ENCODE results near the gene CDK2AP2. TPM values are rescaled to one million over a fixed set of nuclear protein-coding genes. Genes with fewer than 3 reads are reported as not detected.

CDK2AP2 gene
- polyA plus RNA-seq, 1 experiment: 11.7 TPM

DNA sequence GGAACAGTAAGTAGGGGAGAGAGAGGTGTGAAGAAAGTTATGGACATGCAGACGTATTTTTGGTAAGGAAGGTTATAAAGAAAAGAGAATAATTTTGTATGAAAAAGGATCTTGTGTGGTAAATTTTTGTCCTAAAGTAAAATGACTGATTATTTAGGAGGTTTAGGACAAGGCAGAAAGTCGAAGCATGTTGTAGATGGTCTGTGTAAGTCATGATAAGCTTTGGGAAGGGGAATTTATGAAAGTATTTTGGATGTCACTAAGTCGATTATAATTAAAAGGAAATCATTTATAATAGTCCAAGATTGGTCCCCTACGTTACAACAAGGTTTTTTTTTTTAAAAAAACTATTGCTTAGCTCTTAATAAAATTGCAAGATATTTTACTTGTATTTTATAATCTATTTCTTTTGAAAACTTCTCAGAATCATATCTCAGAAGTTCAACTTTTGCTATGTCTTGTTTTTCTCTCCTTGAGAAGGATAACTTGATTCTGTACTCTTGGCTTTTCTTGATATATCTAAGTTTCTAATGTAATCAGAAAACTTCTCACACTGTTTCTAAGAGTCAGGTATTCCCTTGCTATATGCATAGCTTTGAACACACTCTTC lies 26.2 kb upstream of the CDK2AP2 start:
- ChIA-PET POLR2A (no interaction called here), CTCF (no interaction called here)
- Histone ChIP-seq H3K9me3 (ENCODE audit: control insufficient read depth, insufficient read depth, low read length) (peaks cover 10% of the 10 kb centered on the region), H3K27ac (ENCODE audit: low read depth, low read length) (no peak overlapping the region), H3K27me3 (ENCODE audit: control insufficient read depth, insufficient read depth, low read length) (peaks cover 8% of the 10 kb centered on the region), H3K4me3 (ENCODE audit: low read depth, low read length) (no peak overlapping the region)
- no peak for DNase-seq (ENCODE audit: low read depth, low spot score)
- no peak for TF ChIP-seq CTCF (IDR thresholded peaks at IDR 0.05; ENCODE audit: low read depth, low read length)

GRCh38 chr11:67532889-67533288 lies 24.9 kb upstream of the CDK2AP2 start:
- H3K27me3 ChIP-seq (ENCODE audit: control insufficient read depth, insufficient read depth, low read length): peaks cover 8% of the 10 kb centered on the region
- no peak for DNase-seq (ENCODE audit: low read depth, low spot score)
- POLR2A ChIA-PET: no interaction called here
- H3K27ac ChIP-seq (ENCODE audit: low read depth, low read length): no peak overlapping the region
- peaks cover 10% of the 10 kb centered on the region for H3K9me3 ChIP-seq (ENCODE audit: control insufficient read depth, insufficient read depth, low read length)
- CTCF ChIA-PET: no interaction called here
- no peak for TF ChIP-seq CTCF (IDR thresholded peaks at IDR 0.05; ENCODE audit: low read depth, low read length)
- no peak overlapping the region for H3K4me3 ChIP-seq (ENCODE audit: low read depth, low read length)

DNA sequence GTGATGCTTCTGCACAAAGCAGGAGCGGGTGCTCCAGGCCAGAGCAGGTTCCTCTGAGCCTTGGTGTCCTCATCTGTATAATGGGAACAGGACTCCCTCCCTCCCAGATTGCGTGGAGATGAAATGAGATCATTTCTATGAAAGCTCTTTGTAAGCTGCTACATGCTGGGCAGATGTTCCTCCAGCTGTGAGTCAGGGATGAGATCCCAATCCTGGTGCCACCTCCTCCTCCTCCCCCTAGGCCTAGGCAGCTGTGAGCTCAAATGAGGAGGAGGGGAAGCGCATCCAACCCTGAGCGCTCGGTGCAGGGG lies 22.3 kb upstream of the CDK2AP2 start:
- no peak for TF ChIP-seq CTCF (IDR thresholded peaks at IDR 0.05; ENCODE audit: low read depth, low read length)
- DNase-seq (ENCODE audit: low read depth, low spot score): no peak
- peaks cover 12% of the 10 kb centered on the region for H3K27me3 ChIP-seq (ENCODE audit: control insufficient read depth, insufficient read depth, low read length)
- CTCF ChIA-PET: no interaction called here
- no peak overlapping the region for H3K4me3 ChIP-seq (ENCODE audit: low read depth, low read length)
- H3K27ac ChIP-seq (ENCODE audit: low read depth, low read length): no peak overlapping the region
- POLR2A ChIA-PET: no interaction called here
- peaks cover 10% of the 10 kb centered on the region for H3K9me3 ChIP-seq (ENCODE audit: control insufficient read depth, insufficient read depth, low read length)

GRCh38 chr11:67528376-67528775 lies 20.4 kb upstream of the CDK2AP2 start:
- TF ChIP-seq CTCF (IDR thresholded peaks at IDR 0.05; ENCODE audit: low read depth, low read length): no peak
- no peak overlapping the region for H3K27ac ChIP-seq (ENCODE audit: low read depth, low read length)
- ChIA-PET CTCF (no interaction called here), POLR2A (no interaction called here)
- no peak overlapping the region for H3K4me3 ChIP-seq (ENCODE audit: low read depth, low read length)
- peaks cover 18% of the 10 kb centered on the region for H3K27me3 ChIP-seq (ENCODE audit: control insufficient read depth, insufficient read depth, low read length)
- no peak for DNase-seq (ENCODE audit: low read depth, low spot score)
- peaks cover 1% of the 10 kb centered on the region for H3K9me3 ChIP-seq (ENCODE audit: control insufficient read depth, insufficient read depth, low read length)

DNA sequence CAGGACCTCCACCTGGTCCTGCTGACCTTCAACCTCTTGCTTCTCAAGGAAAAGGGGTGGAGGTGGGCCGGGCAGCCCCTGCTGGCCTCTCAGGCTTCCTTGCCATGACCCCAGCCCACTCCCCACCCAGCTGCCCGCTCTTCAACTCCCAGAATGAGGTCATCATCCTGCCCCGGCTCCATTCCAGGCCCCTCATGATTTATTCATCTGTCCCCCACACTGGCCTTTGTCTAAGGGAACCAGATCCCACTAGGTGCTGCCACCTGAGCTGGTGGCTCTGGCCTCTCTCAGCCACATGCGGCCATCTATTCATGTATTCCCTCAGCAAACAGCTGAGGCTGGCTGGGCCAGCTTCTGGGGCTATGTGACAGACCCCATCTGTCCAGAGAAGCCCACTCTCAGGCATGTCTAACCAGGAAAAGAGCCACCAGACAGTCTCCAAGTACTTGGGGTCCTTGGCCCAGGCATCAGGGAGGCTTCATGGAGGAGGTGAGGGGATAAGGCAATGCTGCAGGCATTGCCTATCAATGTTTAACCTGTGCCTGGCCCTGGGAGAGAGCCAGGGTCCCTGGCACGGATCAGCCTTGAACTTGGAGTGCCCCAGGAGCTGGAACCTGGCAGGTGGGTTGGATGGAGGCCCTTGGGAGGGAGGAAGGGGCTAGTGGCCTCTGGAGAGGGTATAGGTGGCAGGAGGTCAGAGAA lies 17.5 kb upstream of the CDK2AP2 start:
- H3K9me3 ChIP-seq (ENCODE audit: control insufficient read depth, insufficient read depth, low read length): no peaks in the 10 kb centered on the region; the same call in 1 of the 2 replicates
- ChIA-PET POLR2A (no interaction called here), CTCF (no interaction called here)
- TF ChIP-seq CTCF (IDR thresholded peaks at IDR 0.05; ENCODE audit: low read depth, low read length): no peak
- peaks cover 20% of the 10 kb centered on the region for H3K27me3 ChIP-seq (ENCODE audit: control insufficient read depth, insufficient read depth, low read length)
- no peak for DNase-seq (ENCODE audit: low read depth, low spot score)
- no peak overlapping the region for H3K4me3 ChIP-seq (ENCODE audit: low read depth, low read length)
- no peak overlapping the region for H3K27ac ChIP-seq (ENCODE audit: low read depth, low read length)
